Transverse colon (tissue), 4 donors: ENCODE results near the gene LPIN1. TPM values are rescaled to one million over a fixed set of nuclear protein-coding genes. Genes with fewer than 3 reads are reported as not detected.
A peak's percentile ranks its signal among the peaks of the same experiment; 100 is the strongest.

ENCODE experiments used
- DNase-seq: peaks from one replicate; pipeline ENCODE4 v3.0.0-alpha.2; 2019
- H3K27ac ChIP-seq, 4 donors: fragments of 200-600 bp; sonication (generic); 2 replicates each; pipeline ENCODE4 v1.5.1; 2016 to 2018; ENCODE audit warnings: inconsistent platforms in 4 of 4
- H3K27me3 ChIP-seq: fragments of 200-600 bp; sonication (generic); 2 replicates; pipeline ENCODE4 v1.5.1; 2017; ENCODE audit warnings: inconsistent platforms
- H3K36me3 ChIP-seq, 4 donors: fragments of 200-600 bp; sonication (generic); 2 replicates each; pipeline ENCODE4 v1.5.1; 2017 to 2019; ENCODE audit warnings: inconsistent platforms in 4 of 4
- H3K4me1 ChIP-seq, 4 donors: fragments of 200-600 bp; sonication (generic); 2 replicates each; pipeline ENCODE4 v1.5.1; 2017 to 2020; ENCODE audit warnings: inconsistent platforms in 4 of 4
- H3K4me3 ChIP-seq, 4 donors: fragments of 200-600 bp; sonication (generic); 1 replicate in 1 of 4; 2 replicates in 3 of 4; pipeline versions ENCODE4 v1.5.1 to v1.6.1; 2017 to 2019; ENCODE audit warnings: inconsistent platforms in 4 of 4
- H3K9me3 ChIP-seq, 2 donors: fragments of 200-600 bp; sonication (generic); 2 replicates each; pipeline ENCODE4 v1.5.1; 2017 to 2019; ENCODE audit warnings: inconsistent platforms in 2 of 2
- EP300 ChIP-seq: sonication (generic); formaldehyde crosslinking; IDR thresholded peaks from one replicate; pipeline ENCODE4 v1.6.1; 2017; ENCODE audit warnings: antibody characterized with exemption, low read depth
- POLR2A ChIP-seq: fragments of 450-650 bp; IDR thresholded peaks from one replicate; pipeline ENCODE4 v1.6.1; 2016; ENCODE audit warnings: antibody characterized with exemption, mild to moderate bottlenecking, moderate library complexity
- POLR2AphosphoS5 ChIP-seq, 3 donors: sonication (generic); formaldehyde crosslinking; IDR thresholded peaks; one replicate each; pipeline ENCODE4 v1.6.1; 2016; ENCODE audit warnings: antibody characterized with exemption in 3 of 3
- WGBS, 2 donors: methylation state at CpG; one replicate each; pipeline ENCODE4 v1.1.5; 2018; ENCODE audit warnings: low coverage in 1 of 2; 5-methylcytosine and 5-hydroxymethylcytosine counted together
- in situ Hi-C, 4 donors: fragments of 200-750 bp; cut with MboI; loops; one replicate each; pipeline versions ENCODE4 v1.15.0 to v1.15.1; 2017; ENCODE audit warnings: low sequenced_read_pairs in 3 of 4, low pct_ligation_motif_present in 1 of 4, low pct_unique_long_range_greater_than_20kb in 1 of 4
- intact Hi-C: fragments of 100-400 bp; cut with DNase I; formaldehyde crosslinking; loops from one replicate; pipeline ENCODE4 v1.15.1; 2023; ENCODE audit warnings: low total_unique reads
- total RNA-seq, 4 donors: library from RNA; depleted of rRNA; stranded (reverse); fragments of >200 nt; gene quantifications; one replicate each; pipeline ENCODE4 v1.1.0, GENCODE V29; 2016
- TF ChIP-seq, protein P1 (sequence below), 5 experiments: fragments of 200-600 bp in 3 of 5; fragments of 450-650 bp in 2 of 5; sonication (generic) in 3 of 5; IDR thresholded peaks; 1 replicate in 2 of 5; 2 replicates in 3 of 5; pipeline ENCODE4 v1.5.1; 2016 to 2017; ENCODE audit warnings: antibody characterized with exemption in 5 of 5, inconsistent platforms in 3 of 5, mild to moderate bottlenecking in 2 of 5, moderate library complexity in 1 of 5

Gene LPIN1
- total RNA-seq, 4 donors from 2014 or later, result 19.7 to 62.1 (median 26.6) TPM

DNA sequence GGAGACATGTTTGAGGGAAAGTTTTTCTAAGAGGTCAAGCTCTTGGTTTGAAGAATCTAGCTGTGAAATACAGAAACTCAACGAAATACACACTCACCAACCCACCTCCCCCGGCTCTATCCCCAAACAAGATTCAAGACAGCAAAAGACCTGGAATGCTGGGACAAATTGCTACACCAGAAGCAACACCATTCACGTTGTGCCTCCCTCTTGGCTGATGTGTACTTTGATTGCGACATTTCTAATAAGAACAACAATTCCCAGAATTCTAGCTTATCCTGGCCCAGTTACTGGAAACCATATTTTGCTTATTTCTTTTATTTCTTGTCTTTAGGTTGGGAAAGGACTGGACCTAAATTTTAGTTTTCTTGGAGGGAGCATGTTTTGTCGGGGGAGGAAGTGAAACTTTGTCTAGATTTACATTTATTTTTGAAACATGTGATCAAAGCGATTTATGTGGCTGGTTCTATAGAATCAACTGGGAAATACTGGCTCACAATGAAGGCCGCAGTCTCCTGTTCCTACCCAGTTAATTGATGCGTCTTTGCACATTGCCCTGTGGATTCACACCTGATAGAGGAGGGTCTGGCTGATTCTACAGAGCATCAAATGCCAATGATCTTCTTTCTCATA, 29.6 kb upstream of the LPIN1 start:
- peak in 1 of 3 donors; percentile 27 for TF ChIP-seq POLR2AphosphoS5 (IDR thresholded peaks at IDR 0.05)
- no peak for TF ChIP-seq POLR2A
- TF ChIP-seq, protein P1, sequence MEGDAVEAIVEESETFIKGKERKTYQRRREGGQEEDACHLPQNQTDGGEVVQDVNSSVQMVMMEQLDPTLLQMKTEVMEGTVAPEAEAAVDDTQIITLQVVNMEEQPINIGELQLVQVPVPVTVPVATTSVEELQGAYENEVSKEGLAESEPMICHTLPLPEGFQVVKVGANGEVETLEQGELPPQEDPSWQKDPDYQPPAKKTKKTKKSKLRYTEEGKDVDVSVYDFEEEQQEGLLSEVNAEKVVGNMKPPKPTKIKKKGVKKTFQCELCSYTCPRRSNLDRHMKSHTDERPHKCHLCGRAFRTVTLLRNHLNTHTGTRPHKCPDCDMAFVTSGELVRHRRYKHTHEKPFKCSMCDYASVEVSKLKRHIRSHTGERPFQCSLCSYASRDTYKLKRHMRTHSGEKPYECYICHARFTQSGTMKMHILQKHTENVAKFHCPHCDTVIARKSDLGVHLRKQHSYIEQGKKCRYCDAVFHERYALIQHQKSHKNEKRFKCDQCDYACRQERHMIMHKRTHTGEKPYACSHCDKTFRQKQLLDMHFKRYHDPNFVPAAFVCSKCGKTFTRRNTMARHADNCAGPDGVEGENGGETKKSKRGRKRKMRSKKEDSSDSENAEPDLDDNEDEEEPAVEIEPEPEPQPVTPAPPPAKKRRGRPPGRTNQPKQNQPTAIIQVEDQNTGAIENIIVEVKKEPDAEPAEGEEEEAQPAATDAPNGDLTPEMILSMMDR (IDR thresholded peaks at IDR 0.05), result no peak
- DNase-seq, result no peak
- in situ Hi-C loops, result no loop called here
- peaks cover 0 to 3% (median 0%) of the 10 kb centered on the region in 4 donors for H3K4me1 ChIP-seq
- no peak overlapping the region for H3K4me3 ChIP-seq
- WGBS, 2 donors, result 56 to 70% methylated on average over 5 to 8 of the region's 8 CpGs
- H3K36me3 ChIP-seq, result no peaks in the 10 kb centered on the region
- peaks cover 17% of the 10 kb centered on the region for H3K27me3 ChIP-seq
- H3K27ac ChIP-seq, result peak overlapping the region in 2 of 4 donors; percentile 12 to 25
- intact Hi-C loops, result no loop called here
- H3K9me3 ChIP-seq, result no peaks in the 10 kb centered on the region

DNA sequence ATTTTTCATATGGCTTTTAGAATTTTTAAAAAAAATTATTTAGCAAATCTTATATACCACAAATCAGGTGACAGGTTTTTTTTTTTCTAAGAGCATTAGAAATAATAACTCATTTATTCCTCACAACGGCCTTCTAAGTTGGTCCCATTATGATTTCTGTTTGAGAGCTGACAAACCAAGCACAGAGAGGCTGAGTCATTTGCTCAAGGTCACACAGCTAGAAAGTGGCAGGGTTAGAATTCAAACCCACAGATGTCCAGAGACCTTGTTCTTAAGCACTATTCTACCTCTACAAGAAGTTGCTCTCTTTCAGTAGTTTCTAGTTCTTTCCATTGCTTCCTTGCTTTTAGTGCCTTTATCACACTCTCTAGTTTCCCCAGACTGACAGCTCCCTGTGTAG, 28.8 kb upstream of the LPIN1 start:
- Histone ChIP-seq H3K4me3 (no peak overlapping the region), H3K36me3 (no peaks in the 10 kb centered on the region), H3K9me3 (no peaks in the 10 kb centered on the region), H3K27ac (no peak overlapping the region), H3K4me1 (peaks cover 0 to 3% (median 0%) of the 10 kb centered on the region in 4 donors), H3K27me3 (peaks cover 17% of the 10 kb centered on the region)
- DNase-seq, result no peak
- in situ Hi-C loops, result no loop called here
- intact Hi-C loops, result no loop called here
- TF ChIP-seq, protein P1 (IDR thresholded peaks at IDR 0.05), result no peak
- no peak for TF ChIP-seq POLR2AphosphoS5 (IDR thresholded peaks at IDR 0.05)
- no peak for TF ChIP-seq POLR2A
- no peak for TF ChIP-seq EP300
- WGBS, 2 donors, result 68 to 83% methylated on average over 1 of the region's 1 CpG

DNA sequence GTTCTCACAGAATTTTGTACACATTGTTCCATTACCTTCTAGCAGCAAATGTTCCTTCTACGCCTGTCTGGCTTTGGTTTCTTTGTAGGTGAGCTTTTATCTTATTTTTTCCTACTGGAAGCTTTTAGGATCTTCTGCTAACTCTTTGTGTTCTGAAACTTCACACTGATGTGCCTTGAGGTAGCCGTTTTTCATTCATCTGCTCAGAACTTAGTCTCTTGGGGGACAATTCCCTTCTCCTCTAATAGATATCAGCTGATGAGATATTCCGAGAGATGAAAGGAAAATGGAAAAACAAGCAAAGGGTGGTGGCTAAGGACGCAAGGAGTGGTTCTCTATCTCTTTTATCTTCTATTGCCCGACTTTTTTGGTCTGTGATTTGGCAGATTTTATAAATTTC, 27.8 kb upstream of the LPIN1 start:
- in situ Hi-C loops, result no loop called here
- TF ChIP-seq, protein P1 (IDR thresholded peaks at IDR 0.05), result no peak
- TF ChIP-seq POLR2A (no peak), POLR2AphosphoS5 (IDR thresholded peaks at IDR 0.05) (no peak), EP300 (no peak)

DNA sequence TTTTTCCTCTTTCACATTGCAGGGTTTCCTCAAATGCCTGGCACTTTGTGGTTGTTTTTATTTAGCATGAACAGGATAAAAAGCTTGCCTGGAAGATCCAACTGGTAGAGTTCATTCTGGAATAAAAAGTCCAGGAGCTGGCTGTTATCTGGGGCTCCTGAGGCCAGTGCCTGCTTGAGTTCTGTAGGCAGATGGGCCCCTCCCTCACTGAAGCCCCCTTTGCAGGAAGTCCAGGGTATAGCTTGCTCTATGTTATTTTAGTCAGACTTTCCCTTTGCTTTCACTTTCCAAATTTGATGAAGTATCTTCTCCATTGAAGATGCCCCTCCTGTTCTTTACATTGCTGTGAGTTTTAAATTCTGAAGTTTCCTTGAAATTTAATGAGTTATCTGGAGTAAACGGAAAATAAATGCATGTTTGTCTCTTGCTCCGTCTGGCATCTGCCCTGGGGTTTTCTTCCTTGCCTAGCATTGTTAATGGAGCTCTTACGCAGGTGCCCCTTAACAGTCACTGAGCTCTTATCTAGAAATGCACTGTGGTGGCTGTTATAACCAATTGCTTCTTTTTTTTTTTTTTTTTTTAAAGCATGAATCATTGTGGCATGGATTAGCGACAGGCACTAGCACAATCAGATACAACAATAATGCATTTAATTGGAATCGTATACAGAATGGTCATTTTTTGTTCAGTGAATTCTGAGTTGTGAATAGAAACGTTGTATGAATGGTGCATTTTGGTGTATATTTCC, 27.0 kb upstream of the LPIN1 start:
- TF ChIP-seq, protein P1 (IDR thresholded peaks at IDR 0.05), result no peak
- TF ChIP-seq POLR2A (no peak), EP300 (no peak), POLR2AphosphoS5 (IDR thresholded peaks at IDR 0.05) (no peak)
- in situ Hi-C loops (no loop called here), intact Hi-C loops (no loop called here)
- Histone ChIP-seq H3K36me3 (no peaks in the 10 kb centered on the region), H3K27me3 (peaks cover 17% of the 10 kb centered on the region), H3K4me3 (no peak overlapping the region), H3K9me3 (no peaks in the 10 kb centered on the region), H3K4me1 (peaks cover 0 to 3% (median 0%) of the 10 kb centered on the region in 4 donors), H3K27ac (no peak overlapping the region)
- no peak for DNase-seq
- 39 to 49% methylated on average over 3 to 6 of the region's 6 CpGs for WGBS, 2 donors

More for the DNA sequence above, 27.8 kb upstream of the LPIN1 start:
- intact Hi-C loops, result no loop called here
- Histone ChIP-seq H3K4me3 (no peak overlapping the region), H3K27me3 (peaks cover 17% of the 10 kb centered on the region), H3K36me3 (no peaks in the 10 kb centered on the region), H3K9me3 (no peaks in the 10 kb centered on the region), H3K27ac (no peak overlapping the region), H3K4me1 (peaks cover 0 to 3% (median 0%) of the 10 kb centered on the region in 4 donors)
- WGBS, 2 donors, result 59 to 74% methylated on average over 4 to 5 of the region's 5 CpGs
- no peak for DNase-seq
